ENCODE measurements around the gene ZGRF1. TPM values are rescaled to one million over a fixed set of nuclear protein-coding genes. Genes with fewer than 3 reads are reported as not detected.
A peak's percentile ranks its signal among the peaks of the same experiment; 100 is the strongest.
"Not testable (repeated sequence)": the region's sequence is repeated elsewhere in the genome, so short reads cannot be mapped to it uniquely, and the experiment has no call there.

The ZGRF1 gene
- polyA plus RNA-seq, 3 donors from 2014 or later, result 2.0 to 3.7 (median 3.0) TPM

DNA sequence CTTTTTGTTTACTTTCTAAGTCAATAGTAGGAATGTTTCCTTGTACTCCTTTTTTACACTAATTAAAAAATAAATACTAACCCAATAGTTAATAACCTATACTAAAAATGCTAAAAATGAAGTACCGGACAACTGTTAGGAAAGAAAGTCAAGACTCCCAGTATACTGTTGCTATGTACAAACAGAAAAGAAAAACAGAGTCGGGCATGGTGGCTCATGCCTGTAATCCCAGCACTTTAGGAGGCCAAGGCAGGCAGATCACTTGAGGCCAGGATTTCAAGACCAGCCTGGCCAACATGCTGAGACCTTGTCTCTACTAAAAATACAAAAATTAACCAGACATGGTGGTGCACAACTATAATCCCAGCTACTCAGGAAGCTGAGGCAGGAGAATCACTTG, 23.9 kb downstream of the ZGRF1 start:
- not testable (repeated sequence) for H3K36me3 Mint-ChIP-seq; H3K4me1 Mint-ChIP-seq; H3K27ac Mint-ChIP-seq; DNase-seq; H3K27me3 Mint-ChIP-seq (ENCODE audit: low read depth in 3 of 3); H3K9me3 Mint-ChIP-seq; H3K4me3 Mint-ChIP-seq

DNA sequence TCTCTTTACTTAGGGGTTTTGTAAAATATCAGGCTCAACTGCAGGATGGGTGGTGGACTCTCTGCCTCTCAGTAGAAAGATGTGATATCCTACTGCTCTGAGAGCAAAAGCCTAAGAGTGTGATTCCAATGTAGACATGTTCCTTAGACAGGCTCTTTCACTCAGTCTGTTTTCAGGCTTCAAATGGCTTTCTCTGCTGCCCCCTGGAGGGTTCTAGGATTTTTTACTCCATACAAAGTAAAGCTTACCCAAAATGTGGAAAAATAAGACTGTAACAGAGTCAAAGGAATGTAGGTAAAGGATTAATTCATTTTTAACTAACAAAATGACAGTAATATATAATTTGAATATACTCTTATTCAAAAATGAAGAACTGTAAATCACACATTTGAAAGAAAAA, 32.1 kb downstream of the ZGRF1 start:
- Mint-ChIP-seq H3K4me3 (no peak overlapping the region), H3K9me3 (no peaks in the 10 kb centered on the region), H3K36me3 (peaks cover 0 to 3% (median 0%) of the 10 kb centered on the region in 3 donors), H3K27me3 (ENCODE audit: low read depth in 3 of 3) (no peaks in the 10 kb centered on the region), H3K4me1 (no peaks in the 10 kb centered on the region), H3K27ac (no peak overlapping the region)
- DNase-seq, result peak in 2 of 3 donors; percentile 21 to 36

- Mint-ChIP-seq H3K4me3 (no peak overlapping the region), H3K27me3 (ENCODE audit: low read depth in 3 of 3) (no peaks in the 10 kb centered on the region), H3K4me1 (no peaks in the 10 kb centered on the region), H3K9me3 (peaks cover 0 to 3% (median 0%) of the 10 kb centered on the region in 6 donors), H3K36me3 (peaks cover 10 to 17% (median 11%) of the 10 kb centered on the region in 3 donors), H3K27ac (no peak overlapping the region)
- no peak for DNase-seq
These were observed 41.7 kb downstream of the ZGRF1 start for GRCh38 chr4:112594993-112595392.

DNA sequence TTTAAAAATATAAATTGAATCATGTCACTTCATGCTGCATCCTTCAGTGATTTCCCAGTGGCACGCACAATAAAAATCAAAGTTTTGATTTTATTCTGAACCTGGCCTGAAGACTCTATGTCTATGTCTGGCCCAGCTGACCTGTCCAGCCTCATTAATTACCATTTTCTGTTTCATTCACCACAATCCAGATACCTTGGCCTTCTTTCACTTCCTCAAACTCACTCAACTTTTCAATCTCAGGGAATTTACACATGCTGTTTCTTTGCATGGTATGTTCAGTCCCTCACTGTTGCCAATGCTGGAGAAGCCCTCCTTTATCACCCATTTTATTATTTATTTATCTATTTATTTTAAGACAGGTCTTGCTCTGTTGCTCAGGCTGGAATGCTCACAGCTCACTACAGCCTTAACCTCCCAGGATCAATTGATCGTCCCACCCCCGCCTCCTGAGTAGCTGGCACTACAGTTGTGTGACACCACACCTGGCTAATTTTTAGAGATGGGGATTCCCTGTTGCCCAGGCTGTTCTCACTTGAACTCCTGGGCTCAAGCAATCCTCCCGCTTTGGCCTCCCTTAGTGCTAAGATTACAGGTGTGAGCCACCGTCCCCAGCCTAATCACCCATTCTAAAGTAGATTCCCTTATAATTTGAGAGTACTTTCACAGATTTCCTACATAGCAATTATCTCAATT, 43.1 kb downstream of the ZGRF1 start:
- peaks cover 0 to 3% (median 0%) of the 10 kb centered on the region in 6 donors for H3K9me3 Mint-ChIP-seq
- no peaks in the 10 kb centered on the region for H3K4me1 Mint-ChIP-seq
- H3K27me3 Mint-ChIP-seq (ENCODE audit: low read depth in 3 of 3), result no peaks in the 10 kb centered on the region
- H3K27ac Mint-ChIP-seq, result no peak overlapping the region
- no peak overlapping the region for H3K4me3 Mint-ChIP-seq
- H3K36me3 Mint-ChIP-seq, result peaks cover 11 to 17% (median 14%) of the 10 kb centered on the region in 3 donors
- DNase-seq, result no peak

DNA sequence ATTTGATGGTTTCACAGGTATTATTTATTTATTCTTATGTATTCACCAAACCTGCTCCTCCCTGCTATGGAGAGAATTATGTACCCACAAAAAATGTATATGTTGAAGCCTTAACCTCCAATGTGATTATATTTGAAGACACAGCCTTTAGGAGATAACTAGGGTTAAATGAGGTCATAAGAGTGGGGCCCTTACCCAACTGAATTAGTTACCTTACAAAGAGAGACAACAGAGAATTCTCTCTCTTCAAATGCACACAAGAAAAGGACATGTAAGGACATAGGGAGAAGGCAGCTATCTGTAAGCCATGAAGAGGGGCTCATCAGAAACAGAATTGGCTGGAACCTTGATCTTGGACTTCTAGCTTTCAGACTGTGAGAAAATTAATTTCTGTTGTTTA, 44.0 kb downstream of the ZGRF1 start:
- Mint-ChIP-seq H3K4me1 (no peaks in the 10 kb centered on the region), H3K36me3 (peaks cover 11 to 17% (median 14%) of the 10 kb centered on the region in 3 donors)

GRCh38 chr4:112591593-112591992, 45.1 kb downstream of the ZGRF1 start:
- H3K4me1 Mint-ChIP-seq, result no peaks in the 10 kb centered on the region
- peaks cover 16 to 23% (median 19%) of the 10 kb centered on the region in 3 donors for H3K36me3 Mint-ChIP-seq
- no peak overlapping the region for H3K4me3 Mint-ChIP-seq
- H3K27ac Mint-ChIP-seq, result no peak overlapping the region
- DNase-seq, result no peak
- peaks cover 0 to 3% (median 0%) of the 10 kb centered on the region in 6 donors for H3K9me3 Mint-ChIP-seq
- H3K27me3 Mint-ChIP-seq (ENCODE audit: low read depth in 3 of 3), result no peaks in the 10 kb centered on the region

More for the DNA sequence above, 44.0 kb downstream of the ZGRF1 start:
- no peak overlapping the region for H3K4me3 Mint-ChIP-seq
- no peaks in the 10 kb centered on the region for H3K27me3 Mint-ChIP-seq (ENCODE audit: low read depth in 3 of 3)
- DNase-seq, result no peak
- H3K9me3 Mint-ChIP-seq, result peaks cover 0 to 3% (median 0%) of the 10 kb centered on the region in 6 donors
- no peak overlapping the region for H3K27ac Mint-ChIP-seq

GRCh38 chr4:112589206-112589605, 47.5 kb downstream of the ZGRF1 start:
- Mint-ChIP-seq H3K9me3 (peaks cover 0 to 3% (median 0%) of the 10 kb centered on the region in 6 donors), H3K27me3 (ENCODE audit: low read depth in 3 of 3) (no peaks in the 10 kb centered on the region), H3K4me3 (no peak overlapping the region), H3K36me3 (peaks cover 14 to 27% (median 14%) of the 10 kb centered on the region in 3 donors), H3K27ac (no peak overlapping the region), H3K4me1 (no peaks in the 10 kb centered on the region)
- DNase-seq, result no peak

- no peak overlapping the region for H3K4me3 Mint-ChIP-seq
- no peaks in the 10 kb centered on the region for H3K9me3 Mint-ChIP-seq
- H3K27ac Mint-ChIP-seq, result no peak overlapping the region
- peaks cover 12 to 37% (median 18%) of the 10 kb centered on the region in 3 donors for H3K36me3 Mint-ChIP-seq
- H3K27me3 Mint-ChIP-seq (ENCODE audit: low read depth in 3 of 3), result no peaks in the 10 kb centered on the region
- H3K4me1 Mint-ChIP-seq, result no peaks in the 10 kb centered on the region
- no peak for DNase-seq
These were observed 50.6 kb downstream of the ZGRF1 start for GRCh38 chr4:112585977-112586736.

DNA sequence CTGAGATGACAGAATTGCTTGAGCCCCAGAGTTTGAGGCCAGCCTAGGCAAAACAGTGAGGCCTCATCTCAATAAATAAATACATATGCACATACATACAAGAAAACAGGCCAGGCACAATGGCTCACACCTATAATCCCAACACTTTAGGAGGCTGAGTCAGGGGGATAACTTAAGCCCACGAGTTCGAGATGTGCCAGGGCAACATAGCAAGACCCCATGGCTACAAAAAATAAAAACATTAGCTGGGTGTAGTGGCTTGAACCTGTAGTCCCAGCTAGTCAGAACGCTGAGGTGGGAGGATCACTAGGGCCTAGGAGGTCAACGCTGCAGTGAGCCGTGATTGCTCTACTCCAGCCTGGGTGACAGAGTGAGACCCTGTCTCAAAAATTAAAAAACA, 69.2 kb downstream of the ZGRF1 start:
- H3K9me3 Mint-ChIP-seq, result no peaks in the 10 kb centered on the region
- H3K27me3 Mint-ChIP-seq (ENCODE audit: low read depth in 3 of 3), result peaks cover 0 to 2% (median 0%) of the 10 kb centered on the region in 3 donors
- DNase-seq, result no peak
- peaks cover 6 to 14% (median 9%) of the 10 kb centered on the region in 3 donors for H3K36me3 Mint-ChIP-seq
- no peak overlapping the region for H3K27ac Mint-ChIP-seq
- H3K4me3 Mint-ChIP-seq, result no peak overlapping the region
- peaks cover 5 to 13% of the 10 kb centered on the region in 2 donors for H3K4me1 Mint-ChIP-seq

DNA sequence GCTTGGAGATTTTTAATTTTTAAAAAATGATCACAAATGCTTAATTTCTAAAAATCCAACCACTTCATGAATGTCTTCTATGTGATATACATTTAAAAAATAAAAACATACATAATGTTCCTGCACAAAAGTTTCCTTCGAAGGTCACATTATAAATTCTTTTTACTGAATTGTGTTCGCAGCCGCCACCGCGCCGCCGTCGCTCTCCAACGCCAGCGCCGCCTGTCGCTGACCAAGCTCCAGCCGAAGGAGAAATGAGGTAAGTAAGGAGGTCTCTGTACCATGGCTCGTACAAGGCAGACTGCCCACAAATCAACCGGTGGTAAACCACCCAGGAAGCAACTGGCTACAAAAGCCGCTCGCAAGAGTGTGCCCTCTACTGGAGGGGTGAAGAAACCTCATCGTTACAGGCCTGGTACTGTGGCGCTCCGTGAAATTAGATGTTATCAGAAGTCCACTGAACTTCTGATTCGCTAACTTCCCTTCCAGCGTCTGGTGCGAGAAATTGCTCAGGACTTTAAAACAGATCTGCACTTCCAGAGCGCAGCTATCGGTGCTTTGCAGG, 71.9 kb downstream of the ZGRF1 start:
- Mint-ChIP-seq H3K27ac (no peak overlapping the region), H3K4me1 (peaks cover 5 to 13% of the 10 kb centered on the region in 2 donors), H3K27me3 (ENCODE audit: low read depth in 3 of 3) (peaks cover 0 to 2% (median 0%) of the 10 kb centered on the region in 3 donors), H3K4me3 (no peak overlapping the region), H3K36me3 (peaks cover 6 to 26% (median 21%) of the 10 kb centered on the region in 3 donors), H3K9me3 (no peaks in the 10 kb centered on the region)
- DNase-seq, result no peak

GRCh38 chr4:112563431-112564200, 73.1 kb downstream of the ZGRF1 start:
- H3K27me3 Mint-ChIP-seq (ENCODE audit: low read depth in 3 of 3), result peaks cover 0 to 2% (median 0%) of the 10 kb centered on the region in 3 donors

DNA sequence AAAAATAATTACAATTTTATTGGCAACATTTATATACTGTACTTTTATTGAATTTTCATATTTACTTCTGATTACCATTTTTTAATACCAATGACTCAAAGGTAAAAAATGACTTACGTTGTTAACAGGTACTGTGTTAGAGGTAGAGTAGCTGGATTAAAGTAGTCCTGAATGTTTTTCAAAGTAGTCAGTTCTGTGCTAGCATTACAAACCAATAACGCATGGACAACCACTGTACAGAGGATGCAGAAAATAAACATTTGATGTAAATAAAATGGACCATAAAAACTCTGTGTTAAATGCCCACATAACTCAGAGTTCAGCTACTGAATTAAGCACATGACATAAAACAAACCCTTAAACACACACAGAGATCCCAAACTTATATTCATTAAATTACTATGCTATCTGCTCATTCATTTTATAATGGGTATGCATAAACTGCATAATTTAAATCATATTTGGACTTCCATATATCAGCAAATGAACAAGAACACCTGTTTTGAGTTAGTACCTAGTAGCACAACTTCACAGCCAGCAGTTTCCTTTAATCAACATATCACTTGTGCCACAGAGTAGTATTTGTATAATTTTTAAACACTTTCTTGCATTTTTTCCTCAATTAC, 74.3 kb downstream of the ZGRF1 start:
- H3K4me1 Mint-ChIP-seq, result peaks cover 5 to 13% of the 10 kb centered on the region in 2 donors
- no peak overlapping the region for H3K4me3 Mint-ChIP-seq
- H3K36me3 Mint-ChIP-seq, result peaks cover 6 to 37% (median 27%) of the 10 kb centered on the region in 3 donors
- peaks cover 0 to 2% (median 0%) of the 10 kb centered on the region in 3 donors for H3K27me3 Mint-ChIP-seq (ENCODE audit: low read depth in 3 of 3)
- DNase-seq, result no peak
- H3K9me3 Mint-ChIP-seq, result no peaks in the 10 kb centered on the region
- no peak overlapping the region for H3K27ac Mint-ChIP-seq

More at GRCh38 chr4:112563431-112564200, 73.1 kb downstream of the ZGRF1 start:
- no peaks in the 10 kb centered on the region for H3K9me3 Mint-ChIP-seq
- no peak overlapping the region for H3K27ac Mint-ChIP-seq
- DNase-seq, result no peak
- peaks cover 6 to 32% (median 24%) of the 10 kb centered on the region in 3 donors for H3K36me3 Mint-ChIP-seq
- peaks cover 5 to 13% of the 10 kb centered on the region in 2 donors for H3K4me1 Mint-ChIP-seq
- H3K4me3 Mint-ChIP-seq, result no peak overlapping the region

- no peak for DNase-seq
- H3K4me1 Mint-ChIP-seq, result peaks cover 5 to 13% of the 10 kb centered on the region in 2 donors
- no peaks in the 10 kb centered on the region for H3K27me3 Mint-ChIP-seq (ENCODE audit: low read depth in 3 of 3)
- no peak overlapping the region for H3K27ac Mint-ChIP-seq
- H3K4me3 Mint-ChIP-seq, result no peak overlapping the region
- peaks cover 6 to 39% (median 28%) of the 10 kb centered on the region in 3 donors for H3K36me3 Mint-ChIP-seq
- H3K9me3 Mint-ChIP-seq, result no peaks in the 10 kb centered on the region
These were observed 76.6 kb downstream of the ZGRF1 start for GRCh38 chr4:112560084-112560483.

Data from immature natural killer cell (primary cell).